ENCODE results near the gene PHACTR3.

Gene PHACTR3

DNA sequence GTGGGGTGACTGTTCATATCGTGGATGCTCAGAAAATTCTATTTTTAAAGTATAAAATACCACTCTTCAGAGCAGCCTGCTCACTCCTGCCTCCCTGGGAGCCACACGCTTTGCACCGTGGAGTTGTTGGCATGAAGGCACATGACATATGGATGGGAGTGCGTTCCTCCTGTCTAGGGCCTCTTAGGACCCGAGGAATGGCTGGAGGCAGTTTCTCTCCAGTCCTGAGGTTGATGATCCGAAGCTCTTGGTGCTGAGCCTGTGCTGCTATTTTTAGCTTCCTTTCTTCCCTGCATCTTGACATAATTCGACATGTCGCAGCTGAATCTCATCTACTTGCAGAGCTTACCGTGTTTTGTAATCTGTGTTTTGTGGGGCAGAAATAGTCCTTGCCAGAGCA lies 73.9 kb downstream of the PHACTR3 start:
- Histone ChIP-seq H3K4me3 (ENCODE audit: severe bottlenecking) (no peak overlapping the region), H3K9me3 (ENCODE audit: severe bottlenecking) (no peaks in the 10 kb centered on the region), H3K27ac (ENCODE audit: poor library complexity, severe bottlenecking) (no peak overlapping the region), H3K4me1 (ENCODE audit: insufficient read depth, poor library complexity, severe bottlenecking) (no peaks in the 10 kb centered on the region), H3K36me3 (ENCODE audit: low read depth) (no peaks in the 10 kb centered on the region), H3K27me3 (ENCODE audit: insufficient read depth, poor library complexity, severe bottlenecking) (peaks cover 87% of the 10 kb centered on the region)
- ATAC-seq (ENCODE audit: low read depth) (no peak), DNase-seq (ENCODE audit: low spot score) (peak; percentile 41)
- TF ChIP-seq, protein P1, sequence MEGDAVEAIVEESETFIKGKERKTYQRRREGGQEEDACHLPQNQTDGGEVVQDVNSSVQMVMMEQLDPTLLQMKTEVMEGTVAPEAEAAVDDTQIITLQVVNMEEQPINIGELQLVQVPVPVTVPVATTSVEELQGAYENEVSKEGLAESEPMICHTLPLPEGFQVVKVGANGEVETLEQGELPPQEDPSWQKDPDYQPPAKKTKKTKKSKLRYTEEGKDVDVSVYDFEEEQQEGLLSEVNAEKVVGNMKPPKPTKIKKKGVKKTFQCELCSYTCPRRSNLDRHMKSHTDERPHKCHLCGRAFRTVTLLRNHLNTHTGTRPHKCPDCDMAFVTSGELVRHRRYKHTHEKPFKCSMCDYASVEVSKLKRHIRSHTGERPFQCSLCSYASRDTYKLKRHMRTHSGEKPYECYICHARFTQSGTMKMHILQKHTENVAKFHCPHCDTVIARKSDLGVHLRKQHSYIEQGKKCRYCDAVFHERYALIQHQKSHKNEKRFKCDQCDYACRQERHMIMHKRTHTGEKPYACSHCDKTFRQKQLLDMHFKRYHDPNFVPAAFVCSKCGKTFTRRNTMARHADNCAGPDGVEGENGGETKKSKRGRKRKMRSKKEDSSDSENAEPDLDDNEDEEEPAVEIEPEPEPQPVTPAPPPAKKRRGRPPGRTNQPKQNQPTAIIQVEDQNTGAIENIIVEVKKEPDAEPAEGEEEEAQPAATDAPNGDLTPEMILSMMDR (IDR thresholded peaks at IDR 0.05; ENCODE audit: poor library complexity, severe bottlenecking) = no peak

DNA sequence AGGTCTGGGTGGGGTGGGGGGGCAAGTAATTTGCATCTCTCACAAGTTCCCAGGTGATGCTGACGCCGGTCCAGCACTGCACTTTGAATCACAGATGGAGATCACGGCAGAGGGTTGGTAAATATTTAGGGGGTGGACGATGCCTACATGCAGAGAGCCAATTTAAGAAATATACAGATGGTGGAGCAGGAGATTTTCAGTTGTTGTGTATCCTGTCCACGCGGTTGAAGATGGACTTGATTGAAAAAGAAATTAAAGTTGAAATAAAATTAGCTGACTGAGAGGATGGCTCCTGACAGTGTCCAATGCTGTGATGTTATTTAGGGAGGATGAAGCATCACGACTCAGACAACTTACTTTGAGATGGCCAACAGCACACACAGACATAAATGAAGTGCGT lies 74.6 kb downstream of the PHACTR3 start:
- Histone ChIP-seq H3K9me3 (ENCODE audit: severe bottlenecking) (no peaks in the 10 kb centered on the region), H3K27me3 (ENCODE audit: insufficient read depth, poor library complexity, severe bottlenecking) (peaks cover 87% of the 10 kb centered on the region), H3K27ac (ENCODE audit: poor library complexity, severe bottlenecking) (no peak overlapping the region), H3K4me3 (ENCODE audit: severe bottlenecking) (no peak overlapping the region), H3K36me3 (ENCODE audit: low read depth) (no peaks in the 10 kb centered on the region), H3K4me1 (ENCODE audit: insufficient read depth, poor library complexity, severe bottlenecking) (no peaks in the 10 kb centered on the region)
- TF ChIP-seq, protein P1 (IDR thresholded peaks at IDR 0.05; ENCODE audit: poor library complexity, severe bottlenecking) = no peak
- ATAC-seq (ENCODE audit: low read depth) (no peak), DNase-seq (ENCODE audit: low spot score) (peak; percentile 40)

DNA sequence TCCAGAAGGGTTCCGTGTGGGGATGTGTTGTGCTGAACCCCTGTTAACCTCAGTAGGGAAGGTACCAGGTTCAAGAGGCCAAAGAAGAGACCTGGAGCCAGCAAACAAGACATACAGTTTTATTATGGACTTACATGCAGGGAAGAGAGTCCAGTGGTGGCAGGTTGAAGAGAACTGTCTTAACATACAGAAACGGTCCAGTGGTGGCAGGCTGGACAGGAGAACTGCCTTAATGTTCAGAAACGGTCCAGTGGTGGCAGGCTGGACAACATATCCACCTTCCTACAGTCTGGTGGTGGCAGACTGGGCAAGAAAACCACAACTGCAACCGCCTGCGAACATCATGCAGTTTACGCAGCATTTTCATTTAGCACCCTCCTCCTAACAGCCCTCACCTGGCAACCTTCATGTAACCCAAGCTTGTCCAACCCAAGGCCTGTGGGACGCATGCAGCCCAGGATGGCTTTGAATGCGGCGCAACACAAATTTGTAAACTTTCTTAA lies 75.9 kb downstream of the PHACTR3 start:
- DNase-seq (ENCODE audit: low spot score) (peak; percentile 65), ATAC-seq (ENCODE audit: low read depth) (no peak)
- H3K27ac ChIP-seq (ENCODE audit: poor library complexity, severe bottlenecking) = no peak overlapping the region
- no peak overlapping the region for H3K4me3 ChIP-seq (ENCODE audit: severe bottlenecking)
- peaks cover 89% of the 10 kb centered on the region for H3K27me3 ChIP-seq (ENCODE audit: insufficient read depth, poor library complexity, severe bottlenecking)
- H3K9me3 ChIP-seq (ENCODE audit: severe bottlenecking) = no peaks in the 10 kb centered on the region
- no peaks in the 10 kb centered on the region for H3K4me1 ChIP-seq (ENCODE audit: insufficient read depth, poor library complexity, severe bottlenecking)
- H3K36me3 ChIP-seq (ENCODE audit: low read depth) = no peaks in the 10 kb centered on the region
- TF ChIP-seq, protein P1 (IDR thresholded peaks at IDR 0.05; ENCODE audit: poor library complexity, severe bottlenecking) = no peak

DNA sequence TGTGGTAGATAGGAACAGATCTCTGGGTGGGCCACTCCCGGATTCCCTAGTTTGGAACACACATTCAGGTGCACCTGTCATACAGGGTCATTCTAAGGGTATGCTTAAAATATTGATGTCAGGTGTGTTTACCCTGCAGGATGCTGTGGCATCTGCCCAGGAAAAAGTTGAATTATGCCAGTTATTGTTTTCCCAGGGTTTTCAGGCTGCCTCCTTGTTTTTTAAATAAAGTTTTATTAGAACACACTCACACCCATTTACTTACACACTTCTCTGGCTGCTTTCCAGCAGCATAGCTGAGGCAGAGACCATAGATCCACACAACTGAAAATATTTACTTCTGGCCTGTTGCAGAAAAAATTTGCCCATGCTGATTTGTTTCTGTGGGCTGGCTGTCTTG lies 76.5 kb downstream of the PHACTR3 start:
- H3K4me1 ChIP-seq (ENCODE audit: insufficient read depth, poor library complexity, severe bottlenecking) = no peaks in the 10 kb centered on the region
- DNase-seq (ENCODE audit: low spot score) (peak; percentile 49), ATAC-seq (ENCODE audit: low read depth) (no peak)
- TF ChIP-seq, protein P1 (IDR thresholded peaks at IDR 0.05; ENCODE audit: poor library complexity, severe bottlenecking) = no peak
- no peak overlapping the region for H3K4me3 ChIP-seq (ENCODE audit: severe bottlenecking)
- no peaks in the 10 kb centered on the region for H3K36me3 ChIP-seq (ENCODE audit: low read depth)
- peaks cover 82% of the 10 kb centered on the region for H3K27me3 ChIP-seq (ENCODE audit: insufficient read depth, poor library complexity, severe bottlenecking)
- H3K27ac ChIP-seq (ENCODE audit: poor library complexity, severe bottlenecking) = no peak overlapping the region
- no peaks in the 10 kb centered on the region for H3K9me3 ChIP-seq (ENCODE audit: severe bottlenecking)

DNA sequence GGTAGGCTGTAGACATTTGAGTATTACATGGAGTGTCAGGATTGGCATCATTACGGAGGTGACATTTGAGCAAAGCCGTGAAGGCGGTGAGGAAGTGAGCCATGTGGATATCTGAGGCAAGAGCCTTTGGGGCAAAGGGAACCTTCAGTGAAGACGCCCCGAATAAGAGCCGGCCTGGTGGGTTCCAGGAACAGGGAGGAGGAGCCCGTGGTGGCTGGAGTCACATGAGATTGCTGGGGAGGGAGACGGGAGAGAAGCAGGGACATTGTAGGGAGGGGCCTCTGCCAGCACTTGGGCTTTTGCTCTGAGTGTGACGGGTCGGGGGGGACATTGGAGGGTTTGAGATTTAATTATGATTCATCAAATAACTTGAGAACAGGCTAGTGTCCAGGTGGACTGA lies 78.3 kb downstream of the PHACTR3 start:
- no peak for ATAC-seq (ENCODE audit: low read depth)
- Histone ChIP-seq H3K27ac (ENCODE audit: poor library complexity, severe bottlenecking) (no peak overlapping the region), H3K4me1 (ENCODE audit: insufficient read depth, poor library complexity, severe bottlenecking) (no peaks in the 10 kb centered on the region)

More for the DNA sequence above, 78.3 kb downstream of the PHACTR3 start:
- Histone ChIP-seq H3K4me3 (ENCODE audit: severe bottlenecking) (no peak overlapping the region), H3K36me3 (ENCODE audit: low read depth) (no peaks in the 10 kb centered on the region), H3K9me3 (ENCODE audit: severe bottlenecking) (no peaks in the 10 kb centered on the region), H3K27me3 (ENCODE audit: insufficient read depth, poor library complexity, severe bottlenecking) (peaks cover 68% of the 10 kb centered on the region)
- peak; percentile 73 for DNase-seq (ENCODE audit: low spot score)
- TF ChIP-seq, protein P1 (IDR thresholded peaks at IDR 0.05; ENCODE audit: poor library complexity, severe bottlenecking) = no peak
